ENCODE results near the gene GALNT5. TPM values are rescaled to one million over a fixed set of nuclear protein-coding genes. Genes with fewer than 3 reads are reported as not detected.

The GALNT5 gene
- total and polyA plus RNA-seq, 2 donors (not counting 3 experiments of a cell fraction or from before 2014, with no cell fraction given), result not detected

GRCh38 chr2:157251932-157252331, 5.6 kb upstream of the GALNT5 start:
- Histone ChIP-seq H4K20me1 (replicated peaks; ENCODE audit: control insufficient read depth, extremely low read depth, insufficient read depth, low read length) (no peaks in the 10 kb centered on the region), H3K9ac (replicated peaks; ENCODE audit: extremely low read depth, insufficient read depth, low read length) (no peak overlapping the region), H3K4me3 (replicated peaks in 1 of 3; ENCODE audit: insufficient read depth in 1 of 3, low read depth in 1 of 3, low read length in 3 of 3) (no peak overlapping the region), H3K79me2 (ENCODE audit: control insufficient read depth, insufficient read depth, low read length) (no peaks in the 10 kb centered on the region), H3K9me1 (replicated peaks; ENCODE audit: control insufficient read depth, extremely low read depth, insufficient read depth, low read length) (no peaks in the 10 kb centered on the region), H3K4me1 (ENCODE audit: control insufficient read depth, extremely low read depth, insufficient read depth, low read length) (no peaks in the 10 kb centered on the region), H3K27ac (ENCODE audit: insufficient read depth, low read depth, low read length) (no peak overlapping the region), H2AFZ (ENCODE audit: low read depth, low read length) (no peak overlapping the region), H3K4me2 (ENCODE audit: insufficient read depth, low read length) (no peak overlapping the region), H3K27me3 (ENCODE audit: control insufficient read depth in 2 of 2, insufficient read depth in 2 of 2, low read length in 2 of 2) (no peaks in the 10 kb centered on the region), H3K36me3 (ENCODE audit: control insufficient read depth in 2 of 2, extremely low read depth in 1 of 2, insufficient read depth in 2 of 2, low read length in 2 of 2) (no peaks in the 10 kb centered on the region), H3K9me3 (replicated peaks; ENCODE audit: control insufficient read depth, insufficient read depth, low read length) (no peaks in the 10 kb centered on the region)
- CTCF ChIA-PET, result no interaction called here
- no peak for TF ChIP-seq MYC (IDR thresholded peaks at IDR 0.05; ENCODE audit: low read depth, low read length)
- no peak for TF ChIP-seq POLR2AphosphoS5 (IDR thresholded peaks at IDR 0.05; ENCODE audit: insufficient read depth, low read depth, low read length)
- FAIRE-seq (no peak), DNase-seq (ENCODE audit: low read depth, low spot score) (no peak)
- dilution Hi-C loops (cut with MboI; ENCODE audit: extremely low pct_ligation_motif_present, low sequenced_read_pairs), result no loop called here
- POLR2A ChIA-PET, result no interaction called here
- BruUV-seq (replicated peaks), result no TSS peak
- intact Hi-C loops (cut with micrococcal nuclease), result no loop called here

DNA sequence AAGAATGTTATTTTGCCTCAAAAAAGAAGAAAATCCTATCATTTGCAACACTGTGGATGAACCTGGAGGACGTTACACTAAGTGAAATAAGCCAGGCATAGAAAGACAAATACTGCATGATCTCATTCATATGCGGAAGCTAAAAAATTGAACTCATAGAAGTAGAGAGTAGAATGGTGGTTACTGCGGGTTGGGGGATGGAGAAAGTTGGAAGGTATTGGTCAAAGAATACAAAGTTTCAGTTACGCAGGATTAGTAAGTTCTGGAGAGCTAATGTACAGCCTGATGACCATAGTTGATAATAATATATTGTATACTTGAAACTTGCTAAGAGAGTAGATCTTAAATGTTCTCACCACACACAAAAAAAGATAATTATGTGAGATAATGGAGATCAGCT, 5.0 kb upstream of the GALNT5 start:
- no peak for TF ChIP-seq POLR2AphosphoS5 (IDR thresholded peaks at IDR 0.05; ENCODE audit: insufficient read depth, low read depth, low read length)
- TF ChIP-seq MYC (IDR thresholded peaks at IDR 0.05; ENCODE audit: low read depth, low read length), result no peak
- TF ChIP-seq EZH2 (IDR thresholded peaks at IDR 0.05; ENCODE audit: borderline replicate concordance, low read depth, low read length, severe bottlenecking), result no peak
- no peak for TF ChIP-seq GATA2 (IDR thresholded peaks at IDR 0.05; ENCODE audit: insufficient read depth, insufficient read length, low read depth, low read length)
- TF ChIP-seq CTCF (IDR thresholded peaks at IDR 0.05; ENCODE audit: extremely low read depth in 1 of 2, insufficient read depth in 1 of 2, low read depth in 1 of 2, low read length in 2 of 2), result no peak
- no peak for TF ChIP-seq POLR2A (IDR thresholded peaks at IDR 0.05; ENCODE audit: low read depth, low read length)
- TF ChIP-seq, protein P1, sequence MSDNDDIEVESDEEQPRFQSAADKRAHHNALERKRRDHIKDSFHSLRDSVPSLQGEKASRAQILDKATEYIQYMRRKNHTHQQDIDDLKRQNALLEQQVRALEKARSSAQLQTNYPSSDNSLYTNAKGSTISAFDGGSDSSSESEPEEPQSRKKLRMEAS (IDR thresholded peaks at IDR 0.05; ENCODE audit: insufficient read depth, insufficient read length), result no peak
- no peak for TF ChIP-seq JUN (IDR thresholded peaks at IDR 0.05; ENCODE audit: borderline replicate concordance, insufficient read depth, insufficient read length, low read depth)
- TF ChIP-seq FOS (IDR thresholded peaks at IDR 0.05; ENCODE audit: borderline replicate concordance, insufficient read depth, low read length), result no peak
- CTCF ChIA-PET, result interaction anchor here (0.8 kb wide), 1 partner anchor 1875 kb away, joined by 3 read pairs; no protein-coding TSS in a partner anchor
- no peaks in the 10 kb centered on the region for H4K20me1 ChIP-seq (replicated peaks; ENCODE audit: control insufficient read depth, extremely low read depth, insufficient read depth, low read length)
- no peaks in the 10 kb centered on the region for H3K9me1 ChIP-seq (replicated peaks; ENCODE audit: control insufficient read depth, extremely low read depth, insufficient read depth, low read length)
- H3K4me3 ChIP-seq (replicated peaks in 1 of 3; ENCODE audit: insufficient read depth in 1 of 3, low read depth in 1 of 3, low read length in 3 of 3), result no peak overlapping the region
- no peaks in the 10 kb centered on the region for H3K9me3 ChIP-seq (replicated peaks; ENCODE audit: control insufficient read depth, insufficient read depth, low read length)
- H3K27ac ChIP-seq (ENCODE audit: insufficient read depth, low read depth, low read length), result no peak overlapping the region
- FAIRE-seq, result no peak
- dilution Hi-C loops (cut with MboI; ENCODE audit: extremely low pct_ligation_motif_present, low sequenced_read_pairs) (no loop called here), intact Hi-C loops (cut with micrococcal nuclease) (no loop called here)
- no peaks in the 10 kb centered on the region for H3K79me2 ChIP-seq (ENCODE audit: control insufficient read depth, insufficient read depth, low read length)
- BruUV-seq (replicated peaks), result no TSS peak
- DNase-seq (ENCODE audit: low read depth, low spot score), result no peak
- POLR2A ChIA-PET, result no interaction called here
- no peaks in the 10 kb centered on the region for H3K4me1 ChIP-seq (ENCODE audit: control insufficient read depth, extremely low read depth, insufficient read depth, low read length)
- H3K9ac ChIP-seq (replicated peaks; ENCODE audit: extremely low read depth, insufficient read depth, low read length), result no peak overlapping the region
- no peaks in the 10 kb centered on the region for H3K27me3 ChIP-seq (ENCODE audit: control insufficient read depth in 2 of 2, insufficient read depth in 2 of 2, low read length in 2 of 2)
- no peaks in the 10 kb centered on the region for H3K36me3 ChIP-seq (ENCODE audit: control insufficient read depth in 2 of 2, extremely low read depth in 1 of 2, insufficient read depth in 2 of 2, low read length in 2 of 2)
- no peak overlapping the region for H3K4me2 ChIP-seq (ENCODE audit: insufficient read depth, low read length)
- no peak overlapping the region for H2AFZ ChIP-seq (ENCODE audit: low read depth, low read length)
